Astrocyte (in vitro differentiated cells and primary cell): ENCODE measurements around the gene ETV3. TPM values are rescaled to one million over a fixed set of nuclear protein-coding genes. Genes with fewer than 3 reads are reported as not detected.

Experiments
- DNase-seq: peaks from one replicate; pipeline ENCODE4 v3.0.0-alpha.2; 2010; ENCODE audit warnings: low read depth
- FAIRE-seq: peaks from 2 replicates; lab custom pipeline; 2011; peaks lifted over from hg19 to GRCh38; lab: Jason Lieb, UNC
- H2AFZ ChIP-seq: 2 replicates; pipeline ENCODE4 v1.6.0; 2012; ENCODE audit warnings: low read depth, low read length, inconsistent platforms
- H3K27ac ChIP-seq: 2 replicates; pipeline ENCODE4 v1.5.1; 2011; ENCODE audit warnings: low read depth, low read length, inconsistent platforms
- H3K27me3 ChIP-seq: 2 replicates; pipeline ENCODE4 v1.6.0; 2011; ENCODE audit warnings: low read length, inconsistent platforms; ENCODE audit not compliant: insufficient read depth
- H3K36me3 ChIP-seq: 2 replicates; pipeline ENCODE4 v1.5.1; 2011; ENCODE audit warnings: low read length, inconsistent platforms; ENCODE audit not compliant: insufficient read depth
- H3K4me1 ChIP-seq: 2 replicates; pipeline ENCODE4 v1.5.1; 2011; ENCODE audit warnings: low read length, inconsistent platforms; ENCODE audit not compliant: insufficient read depth
- H3K4me2 ChIP-seq: 2 replicates; pipeline ENCODE4 v1.6.0; 2012; ENCODE audit warnings: low read length, inconsistent platforms
- H3K4me3 ChIP-seq: 2 replicates; pipeline ENCODE4 v1.5.1; 2011; ENCODE audit warnings: low read depth, mild to moderate bottlenecking, low read length, inconsistent platforms; ENCODE audit not compliant: insufficient read depth
- H3K79me2 ChIP-seq: 2 replicates; pipeline ENCODE4 v1.6.0; 2012; ENCODE audit warnings: mild to moderate bottlenecking, low read length, inconsistent platforms; ENCODE audit not compliant: insufficient read depth
- H3K9ac ChIP-seq: 2 replicates; pipeline ENCODE4 v1.6.0; 2012; ENCODE audit warnings: mild to moderate bottlenecking, low read length, inconsistent platforms
- H3K9me3 ChIP-seq: 2 replicates; pipeline ENCODE4 v1.5.1; 2012; ENCODE audit warnings: low read depth, mild to moderate bottlenecking, low read length, inconsistent platforms; ENCODE audit not compliant: insufficient read depth
- H4K20me1 ChIP-seq: 2 replicates; pipeline ENCODE4 v1.6.0; 2012; ENCODE audit warnings: low read length, inconsistent platforms; ENCODE audit not compliant: insufficient read depth
- H3K27ac Mint-ChIP-seq: one replicate; pipeline ENCODE4 v1.8.0; 2021; ENCODE audit warnings: mild to moderate bottlenecking, mixed read lengths; ENCODE audit not compliant: unreplicated experiment
- H3K27me3 Mint-ChIP-seq: one replicate; pipeline ENCODE4 v1.8.0; 2021; ENCODE audit warnings: low read depth, mixed read lengths; ENCODE audit not compliant: unreplicated experiment
- H3K36me3 Mint-ChIP-seq: one replicate; pipeline ENCODE4 v1.8.0; 2021; ENCODE audit warnings: low read depth, mixed read lengths; ENCODE audit not compliant: unreplicated experiment
- H3K4me1 Mint-ChIP-seq: one replicate; pipeline ENCODE4 v1.8.0; 2021; ENCODE audit warnings: low read depth, mixed read lengths; ENCODE audit not compliant: unreplicated experiment
- H3K4me3 Mint-ChIP-seq: one replicate; pipeline ENCODE4 v1.8.0; 2021; ENCODE audit warnings: mild to moderate bottlenecking, moderate library complexity, mixed read lengths; ENCODE audit not compliant: unreplicated experiment
- H3K9me3 Mint-ChIP-seq: one replicate; pipeline ENCODE4 v1.8.0; 2021; ENCODE audit warnings: mild to moderate bottlenecking, mixed read lengths; ENCODE audit not compliant: unreplicated experiment
- EZH2 ChIP-seq: IDR thresholded peaks from 2 replicates; pipeline ENCODE4 v1.6.1; 2012; ENCODE audit warnings: mild to moderate bottlenecking, low read length, inconsistent platforms; ENCODE audit not compliant: insufficient read depth
- total RNA-seq: library from RNA; stranded (reverse); gene quantifications from 2 replicates; pipeline ENCODE4 v1.2.1, GENCODE V29; 2021
- TF ChIP-seq, protein P1 (sequence below): IDR thresholded peaks from 2 replicates; pipeline ENCODE4 v1.5.1; 2011; ENCODE audit warnings: low read depth, mild to moderate bottlenecking, inconsistent platforms, low read length, moderate library complexity; ENCODE audit not compliant: insufficient read depth

Gene ETV3
- total RNA-seq, 1 donor from 2014 or later: 37.5 TPM

DNA sequence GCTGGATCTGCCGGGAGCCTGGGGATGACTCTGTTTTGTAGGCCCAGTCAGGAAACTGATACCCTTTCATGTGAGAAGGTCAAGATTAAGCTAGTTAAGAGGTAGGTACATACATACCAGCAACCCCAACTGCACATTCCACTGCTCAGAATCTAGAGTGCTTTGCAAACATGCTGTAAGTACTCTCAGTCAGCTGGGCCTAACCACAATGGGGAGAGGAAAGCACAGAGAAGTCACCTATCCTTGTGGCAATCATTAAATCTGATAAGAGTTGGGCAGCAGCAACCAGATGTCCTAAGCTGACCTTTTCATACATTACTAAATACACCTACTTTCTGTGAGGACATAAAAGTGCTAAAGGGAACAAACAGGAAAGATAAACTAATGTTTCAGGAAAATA lies 2.5 kb downstream of the ETV3 start:
- no peaks in the 10 kb centered on the region for H3K9me3 Mint-ChIP-seq
- no peaks in the 10 kb centered on the region for H3K27me3 Mint-ChIP-seq
- H3K27me3 ChIP-seq: no peaks in the 10 kb centered on the region
- peaks cover 54% of the 10 kb centered on the region for H4K20me1 ChIP-seq
- H3K4me1 Mint-ChIP-seq: peaks cover 46% of the 10 kb centered on the region
- H3K9ac ChIP-seq: no peak overlapping the region
- peaks cover 18% of the 10 kb centered on the region for H3K4me1 ChIP-seq
- peaks cover 22% of the 10 kb centered on the region for H3K36me3 Mint-ChIP-seq
- H3K27ac ChIP-seq: no peak overlapping the region
- H3K27ac Mint-ChIP-seq: peak overlapping the region; percentile 42
- DNase-seq (no peak), FAIRE-seq (no peak)
- H3K4me3 ChIP-seq: no peak overlapping the region
- H3K79me2 ChIP-seq: peaks cover 62% of the 10 kb centered on the region
- H3K9me3 ChIP-seq: no peaks in the 10 kb centered on the region
- peaks cover 51% of the 10 kb centered on the region for H3K36me3 ChIP-seq
- H3K4me3 Mint-ChIP-seq: peak overlapping the region; percentile 98
- no peak overlapping the region for H2AFZ ChIP-seq
- TF ChIP-seq, protein P1, sequence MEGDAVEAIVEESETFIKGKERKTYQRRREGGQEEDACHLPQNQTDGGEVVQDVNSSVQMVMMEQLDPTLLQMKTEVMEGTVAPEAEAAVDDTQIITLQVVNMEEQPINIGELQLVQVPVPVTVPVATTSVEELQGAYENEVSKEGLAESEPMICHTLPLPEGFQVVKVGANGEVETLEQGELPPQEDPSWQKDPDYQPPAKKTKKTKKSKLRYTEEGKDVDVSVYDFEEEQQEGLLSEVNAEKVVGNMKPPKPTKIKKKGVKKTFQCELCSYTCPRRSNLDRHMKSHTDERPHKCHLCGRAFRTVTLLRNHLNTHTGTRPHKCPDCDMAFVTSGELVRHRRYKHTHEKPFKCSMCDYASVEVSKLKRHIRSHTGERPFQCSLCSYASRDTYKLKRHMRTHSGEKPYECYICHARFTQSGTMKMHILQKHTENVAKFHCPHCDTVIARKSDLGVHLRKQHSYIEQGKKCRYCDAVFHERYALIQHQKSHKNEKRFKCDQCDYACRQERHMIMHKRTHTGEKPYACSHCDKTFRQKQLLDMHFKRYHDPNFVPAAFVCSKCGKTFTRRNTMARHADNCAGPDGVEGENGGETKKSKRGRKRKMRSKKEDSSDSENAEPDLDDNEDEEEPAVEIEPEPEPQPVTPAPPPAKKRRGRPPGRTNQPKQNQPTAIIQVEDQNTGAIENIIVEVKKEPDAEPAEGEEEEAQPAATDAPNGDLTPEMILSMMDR: no peak
- no peak for TF ChIP-seq EZH2
- no peak overlapping the region for H3K4me2 ChIP-seq

DNA sequence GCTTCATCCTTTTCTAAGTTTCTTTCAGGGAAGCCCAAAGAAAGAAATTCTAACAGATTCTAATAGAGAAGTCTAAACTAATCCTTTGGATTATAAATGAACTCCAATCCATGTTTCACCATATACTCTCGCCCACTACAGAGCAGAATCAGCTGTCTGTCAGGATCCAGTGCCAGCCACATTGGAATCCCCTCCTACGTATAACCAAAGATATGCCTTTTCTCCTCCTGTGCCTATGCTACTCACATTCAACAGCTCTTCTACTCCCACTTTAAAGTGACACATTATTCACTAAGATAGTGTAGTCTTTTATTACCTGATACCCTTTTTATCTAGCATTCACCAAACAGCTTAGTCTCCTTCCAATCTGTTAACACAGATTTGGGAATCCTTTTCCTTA lies 3.1 kb downstream of the ETV3 start:
- H3K36me3 ChIP-seq: peaks cover 57% of the 10 kb centered on the region
- peak overlapping the region; percentile 42 for H3K27ac Mint-ChIP-seq
- peaks cover 25% of the 10 kb centered on the region for H3K36me3 Mint-ChIP-seq
- no peaks in the 10 kb centered on the region for H3K27me3 Mint-ChIP-seq
- TF ChIP-seq, protein P1: no peak
- no peak for TF ChIP-seq EZH2
- H3K4me1 ChIP-seq: peaks cover 18% of the 10 kb centered on the region
- H3K9me3 Mint-ChIP-seq: no peaks in the 10 kb centered on the region
- no peak overlapping the region for H3K4me3 ChIP-seq
- peaks cover 54% of the 10 kb centered on the region for H4K20me1 ChIP-seq
- no peak overlapping the region for H2AFZ ChIP-seq
- peak overlapping the region; percentile 66 for H3K4me3 Mint-ChIP-seq
- FAIRE-seq: no peak
- no peak overlapping the region for H3K9ac ChIP-seq
- no peaks in the 10 kb centered on the region for H3K9me3 ChIP-seq
- no peak for DNase-seq
- no peak overlapping the region for H3K4me2 ChIP-seq
- peaks cover 62% of the 10 kb centered on the region for H3K79me2 ChIP-seq
- no peaks in the 10 kb centered on the region for H3K27me3 ChIP-seq
- H3K4me1 Mint-ChIP-seq: peaks cover 46% of the 10 kb centered on the region
- H3K27ac ChIP-seq: no peak overlapping the region

DNA sequence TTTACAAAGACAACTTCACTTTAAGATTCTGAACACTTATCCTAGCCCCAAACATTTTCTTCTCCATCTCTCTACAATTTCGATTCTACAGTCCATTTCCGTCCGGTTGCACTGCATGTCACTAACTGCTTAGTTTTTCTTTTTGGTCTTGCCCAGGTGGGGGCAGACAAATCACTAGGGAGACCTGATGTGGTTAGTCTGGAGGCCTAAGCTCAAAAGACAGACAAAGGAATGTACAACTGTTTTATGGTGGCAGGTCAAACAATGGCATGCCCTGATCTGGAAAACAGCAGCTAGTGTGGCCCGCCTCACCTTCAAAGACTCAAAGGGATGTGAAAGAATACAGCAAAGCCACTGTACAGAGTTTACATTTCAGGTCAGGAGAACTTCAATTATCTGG lies 3.8 kb downstream of the ETV3 start:
- Histone ChIP-seq H3K27me3 (no peaks in the 10 kb centered on the region), H4K20me1 (peaks cover 54% of the 10 kb centered on the region), H3K9me3 (no peaks in the 10 kb centered on the region), H3K36me3 (peaks cover 58% of the 10 kb centered on the region), H3K9ac (no peak overlapping the region), H3K4me3 (no peak overlapping the region), H3K4me2 (no peak overlapping the region), H3K27ac (no peak overlapping the region), H2AFZ (no peak overlapping the region), H3K4me1 (peaks cover 18% of the 10 kb centered on the region), H3K79me2 (peaks cover 62% of the 10 kb centered on the region)
- DNase-seq (no peak), FAIRE-seq (no peak)
- Mint-ChIP-seq H3K9me3 (no peaks in the 10 kb centered on the region), H3K4me1 (peaks cover 45% of the 10 kb centered on the region), H3K27ac (no peak overlapping the region), H3K27me3 (no peaks in the 10 kb centered on the region), H3K36me3 (peaks cover 25% of the 10 kb centered on the region), H3K4me3 (peak overlapping the region; percentile 1)
- TF ChIP-seq, protein P1: no peak
- TF ChIP-seq EZH2: no peak
